Measurements from ENCODE around the gene MMP25.

The MMP25 gene, protein sequence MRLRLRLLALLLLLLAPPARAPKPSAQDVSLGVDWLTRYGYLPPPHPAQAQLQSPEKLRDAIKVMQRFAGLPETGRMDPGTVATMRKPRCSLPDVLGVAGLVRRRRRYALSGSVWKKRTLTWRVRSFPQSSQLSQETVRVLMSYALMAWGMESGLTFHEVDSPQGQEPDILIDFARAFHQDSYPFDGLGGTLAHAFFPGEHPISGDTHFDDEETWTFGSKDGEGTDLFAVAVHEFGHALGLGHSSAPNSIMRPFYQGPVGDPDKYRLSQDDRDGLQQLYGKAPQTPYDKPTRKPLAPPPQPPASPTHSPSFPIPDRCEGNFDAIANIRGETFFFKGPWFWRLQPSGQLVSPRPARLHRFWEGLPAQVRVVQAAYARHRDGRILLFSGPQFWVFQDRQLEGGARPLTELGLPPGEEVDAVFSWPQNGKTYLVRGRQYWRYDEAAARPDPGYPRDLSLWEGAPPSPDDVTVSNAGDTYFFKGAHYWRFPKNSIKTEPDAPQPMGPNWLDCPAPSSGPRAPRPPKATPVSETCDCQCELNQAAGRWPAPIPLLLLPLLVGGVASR

GRCh38 chr16:3045758-3046640 lies at the start of gene MMP25:
TSS of gene MMP25 (plus strand) at chr16:3046561. CDS start at chr16:3046918, 357 bp downstream.
- no peak for DNase-seq (ENCODE audit: low read depth)

DNA sequence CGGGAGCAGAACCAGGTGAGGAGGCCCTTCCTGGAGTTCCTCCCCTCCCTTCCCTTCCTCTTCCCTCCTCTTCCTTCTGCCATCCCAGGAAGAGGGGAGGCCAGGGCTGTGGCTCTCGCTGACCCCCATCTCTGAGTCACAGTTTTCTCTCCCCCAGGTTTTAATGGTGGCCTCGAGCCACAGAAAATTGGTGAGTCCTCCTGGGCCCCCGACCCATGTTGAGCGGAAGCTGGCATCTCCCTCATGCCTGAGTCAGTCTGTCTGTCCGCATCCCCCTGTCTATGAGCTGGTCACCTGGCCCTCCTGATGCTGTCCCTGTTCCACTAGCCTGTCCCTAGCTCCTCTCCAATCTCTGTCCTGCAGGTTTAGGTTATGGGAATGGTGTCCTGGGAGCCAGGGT lies 46.4 kb upstream of the MMP25 start:
- DNase-seq (ENCODE audit: low read depth), result no peak

- no peak for DNase-seq (ENCODE audit: low read depth)
These were observed 45.8 kb upstream of the MMP25 start for GRCh38 chr16:3000540-3000939.

- DNase-seq (ENCODE audit: low read depth), result no peak
These were observed 45.0 kb upstream of the MMP25 start for GRCh38 chr16:3001316-3001715.

DNA sequence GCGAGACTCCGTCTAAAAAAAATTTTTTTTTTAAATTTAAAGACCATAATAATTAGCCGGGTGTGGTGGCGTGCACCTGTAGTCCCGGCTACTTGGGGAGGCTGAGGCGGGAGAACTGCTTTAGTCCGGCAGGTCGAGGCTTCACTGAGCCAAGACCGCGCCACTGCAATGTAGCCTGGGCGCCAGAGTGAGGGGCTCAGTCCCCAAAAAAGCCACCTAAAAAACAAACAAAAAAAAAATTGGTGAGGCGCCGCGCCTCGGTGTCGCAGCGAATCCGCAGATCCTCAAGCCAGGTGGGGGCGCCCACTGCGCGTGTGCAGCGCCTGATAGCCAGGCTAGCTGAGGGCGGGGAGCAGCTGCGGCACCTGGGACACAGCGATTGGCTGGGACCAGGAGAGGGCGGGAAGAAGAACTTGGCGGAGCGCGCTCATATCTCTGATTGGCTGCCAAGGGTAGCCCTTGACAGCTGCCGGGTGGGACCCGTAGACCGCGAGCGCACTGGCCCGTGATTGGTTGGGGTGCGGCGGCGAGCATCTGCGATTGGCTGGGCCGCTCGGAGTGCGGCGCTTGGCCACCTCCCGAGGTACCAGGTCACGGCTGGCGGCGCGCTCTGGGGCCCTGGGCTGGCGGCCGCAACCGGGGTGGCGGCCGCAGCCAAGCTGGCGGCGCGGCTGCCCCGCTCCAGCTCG lies 42.6 kb upstream of the MMP25 start:
- peak; percentile 89 for DNase-seq (ENCODE audit: low read depth)

- DNase-seq (ENCODE audit: low read depth), result no peak
These were observed 42.0 kb upstream of the MMP25 start for GRCh38 chr16:3004319-3004718.

GRCh38 chr16:3004781-3005284 lies 41.5 kb upstream of the MMP25 start:
- DNase-seq (ENCODE audit: low read depth), result no peak

- no peak for DNase-seq (ENCODE audit: low read depth)
These were observed 39.1 kb upstream of the MMP25 start for GRCh38 chr16:3007059-3007956.

DNA sequence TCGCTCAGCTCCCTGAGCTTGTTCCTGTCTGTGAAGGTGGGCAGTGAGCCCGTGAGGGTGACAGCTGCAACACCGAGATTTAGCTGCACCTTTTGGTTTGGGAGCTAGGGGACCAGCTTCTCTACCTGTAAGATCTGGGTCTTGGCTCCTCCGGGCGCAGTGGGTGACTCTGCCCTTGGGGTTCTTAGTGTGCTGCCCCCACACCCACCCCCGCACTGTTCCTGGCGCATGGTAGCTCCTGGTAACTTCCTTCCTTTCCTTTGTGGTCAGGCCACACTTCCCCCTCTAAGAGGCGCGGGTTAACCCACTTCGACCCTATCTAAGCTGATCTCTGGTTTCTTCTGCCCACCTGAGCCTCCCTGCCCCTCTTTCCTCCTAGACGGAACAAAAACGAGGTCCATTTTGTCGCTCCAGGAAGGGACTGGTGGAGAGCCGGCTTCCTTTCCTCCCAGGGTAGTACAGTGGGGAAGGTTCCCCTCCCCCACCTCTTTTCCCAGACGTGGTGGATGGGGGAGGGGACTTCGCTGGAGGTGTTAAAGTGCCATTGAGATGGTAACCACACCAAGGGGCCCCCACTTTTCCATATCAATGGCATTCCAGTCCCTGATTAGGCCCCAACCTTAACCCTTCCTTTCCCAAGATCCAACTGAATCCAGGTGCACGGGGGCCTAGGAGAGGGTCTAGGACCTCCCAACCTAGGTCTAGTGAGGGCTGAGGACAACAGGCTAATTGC lies 38.2 kb upstream of the MMP25 start:
- DNase-seq (ENCODE audit: low read depth), result no peak

DNA sequence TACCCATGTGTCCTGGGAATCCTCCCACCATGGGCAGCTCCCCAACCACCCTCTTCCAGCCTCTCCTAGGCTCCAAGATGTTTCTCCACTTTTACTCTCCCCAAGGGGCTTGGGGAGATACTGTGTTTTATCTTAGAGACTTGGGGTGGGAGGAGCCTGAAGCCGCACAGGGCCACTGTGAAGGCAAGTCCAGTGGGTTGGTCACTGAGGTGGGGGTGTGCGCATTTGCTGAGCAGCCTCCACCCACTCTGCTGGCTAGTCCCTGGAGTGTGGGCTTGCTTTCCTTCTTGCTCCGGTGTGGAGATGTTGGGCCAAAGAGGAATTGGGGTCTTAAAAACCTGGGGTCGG lies 37.7 kb upstream of the MMP25 start:
- DNase-seq (ENCODE audit: low read depth), result no peak

DNA sequence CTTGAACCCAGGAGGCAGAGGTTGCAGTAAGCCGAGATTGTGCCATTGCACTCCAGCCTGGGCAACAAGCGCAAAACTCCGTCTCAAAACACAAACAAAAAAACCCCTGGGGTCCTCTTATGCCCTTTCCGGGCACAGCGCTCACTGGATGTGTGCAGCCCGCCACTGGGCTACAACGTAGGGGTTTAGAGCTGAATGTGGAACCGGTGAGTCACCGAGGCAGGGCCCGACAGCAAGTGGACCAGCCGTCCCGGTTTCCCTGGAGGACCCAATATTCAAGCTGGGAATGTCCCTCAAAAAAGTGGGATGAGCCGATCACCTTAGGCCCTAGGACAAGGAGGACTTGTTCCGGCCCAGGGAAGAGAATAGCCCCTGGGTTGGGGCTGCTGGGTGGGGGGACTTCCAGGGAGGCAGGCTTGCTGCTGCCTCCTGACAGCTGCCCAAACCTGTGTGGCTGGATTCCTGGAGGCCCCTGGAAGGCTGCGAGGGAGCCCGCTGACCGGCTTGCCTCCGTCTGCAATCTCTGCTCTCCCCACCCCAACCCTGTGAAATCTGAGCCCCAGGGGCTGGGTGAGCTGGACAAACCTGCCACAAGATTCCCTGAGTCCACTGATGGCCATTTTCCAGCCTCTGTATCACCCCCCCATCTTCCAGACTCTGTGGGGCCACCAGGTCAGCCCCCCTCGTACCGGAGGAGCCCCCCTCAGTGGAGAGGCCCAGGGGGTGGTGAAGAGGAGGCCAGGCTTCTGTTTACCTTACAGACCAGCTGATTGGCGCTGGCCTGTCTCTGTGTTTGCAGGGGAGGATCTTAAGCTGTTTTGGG lies 36.6 kb upstream of the MMP25 start:
- no peak for DNase-seq (ENCODE audit: low read depth)

- no peak for DNase-seq (ENCODE audit: low read depth)
These were observed 35.9 kb upstream of the MMP25 start for GRCh38 chr16:3010510-3010909.

- DNase-seq (ENCODE audit: low read depth), result no peak
These were observed 34.1 kb upstream of the MMP25 start for GRCh38 chr16:3012246-3012645.

DNA sequence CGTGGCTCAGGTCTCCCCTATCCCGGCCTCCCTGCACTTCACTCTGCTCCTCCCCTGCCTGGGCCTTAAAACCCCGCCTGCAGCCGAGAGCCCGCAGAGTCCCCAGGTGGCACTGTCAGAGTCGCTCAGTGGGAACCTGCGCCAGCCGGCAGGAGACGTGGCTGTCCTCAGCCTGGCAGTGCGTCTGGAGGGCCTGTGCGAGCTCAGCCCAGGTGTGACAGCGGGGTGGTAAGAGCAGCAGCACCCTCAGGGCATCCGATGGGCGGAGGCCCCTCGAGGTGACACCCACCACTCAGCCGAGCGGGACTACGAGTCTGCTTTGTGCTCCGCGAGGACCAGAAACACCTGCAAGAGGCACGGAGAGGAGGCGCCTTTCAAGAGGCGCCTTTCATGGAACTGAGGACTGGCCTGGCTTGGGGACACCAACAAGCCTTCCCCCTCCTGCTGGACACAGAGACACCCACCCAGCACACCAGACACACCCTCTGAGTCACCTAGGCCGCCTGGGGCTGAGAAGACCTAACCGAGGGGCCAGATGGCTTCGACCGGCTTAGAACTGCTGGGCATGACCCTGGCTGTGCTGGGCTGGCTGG lies 33.4 kb upstream of the MMP25 start, which contains the start of gene CLDN9:
CLDN9 (plus strand) TSS at position 96 of the 593 bp plus-strand sequence; CDS start at position 536, 440 bp downstream.
- DNase-seq (ENCODE audit: low read depth), result no peak

DNA sequence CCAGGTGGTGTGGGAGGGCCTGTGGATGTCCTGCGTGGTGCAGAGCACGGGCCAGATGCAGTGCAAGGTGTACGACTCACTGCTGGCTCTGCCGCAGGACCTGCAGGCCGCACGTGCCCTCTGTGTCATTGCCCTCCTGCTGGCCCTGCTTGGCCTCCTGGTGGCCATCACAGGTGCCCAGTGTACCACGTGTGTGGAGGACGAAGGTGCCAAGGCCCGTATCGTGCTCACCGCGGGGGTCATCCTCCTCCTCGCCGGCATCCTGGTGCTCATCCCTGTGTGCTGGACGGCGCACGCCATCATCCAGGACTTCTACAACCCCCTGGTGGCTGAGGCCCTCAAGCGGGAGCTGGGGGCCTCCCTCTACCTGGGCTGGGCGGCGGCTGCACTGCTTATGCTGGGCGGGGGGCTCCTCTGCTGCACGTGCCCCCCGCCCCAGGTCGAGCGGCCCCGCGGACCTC lies 32.8 kb upstream of the MMP25 start:
- no peak for DNase-seq (ENCODE audit: low read depth)

GRCh38 chr16:3013998-3014690 lies 32.2 kb upstream of the MMP25 start:
- DNase-seq (ENCODE audit: low read depth), result no peak

DNA sequence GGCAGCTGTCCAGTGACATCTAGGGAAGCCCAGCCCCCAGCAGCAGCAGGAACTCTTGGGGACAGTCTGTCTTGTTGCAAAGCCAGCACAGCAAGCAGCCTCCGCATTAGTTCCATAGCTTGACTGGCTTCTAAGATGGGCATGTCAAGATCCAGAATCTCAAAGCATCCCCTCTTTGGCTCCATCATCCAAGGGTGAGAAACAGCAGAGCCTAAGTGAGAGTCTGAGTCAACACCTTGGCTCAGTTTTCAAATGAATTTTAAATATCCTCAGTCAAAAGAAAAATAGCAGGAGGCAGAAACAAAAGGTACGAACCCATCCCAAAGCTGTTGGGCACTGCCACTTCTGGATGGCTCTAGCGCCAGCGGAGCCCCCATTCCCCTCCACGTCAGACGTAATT lies 31.4 kb upstream of the MMP25 start:
- DNase-seq (ENCODE audit: low read depth), result no peak

DNA sequence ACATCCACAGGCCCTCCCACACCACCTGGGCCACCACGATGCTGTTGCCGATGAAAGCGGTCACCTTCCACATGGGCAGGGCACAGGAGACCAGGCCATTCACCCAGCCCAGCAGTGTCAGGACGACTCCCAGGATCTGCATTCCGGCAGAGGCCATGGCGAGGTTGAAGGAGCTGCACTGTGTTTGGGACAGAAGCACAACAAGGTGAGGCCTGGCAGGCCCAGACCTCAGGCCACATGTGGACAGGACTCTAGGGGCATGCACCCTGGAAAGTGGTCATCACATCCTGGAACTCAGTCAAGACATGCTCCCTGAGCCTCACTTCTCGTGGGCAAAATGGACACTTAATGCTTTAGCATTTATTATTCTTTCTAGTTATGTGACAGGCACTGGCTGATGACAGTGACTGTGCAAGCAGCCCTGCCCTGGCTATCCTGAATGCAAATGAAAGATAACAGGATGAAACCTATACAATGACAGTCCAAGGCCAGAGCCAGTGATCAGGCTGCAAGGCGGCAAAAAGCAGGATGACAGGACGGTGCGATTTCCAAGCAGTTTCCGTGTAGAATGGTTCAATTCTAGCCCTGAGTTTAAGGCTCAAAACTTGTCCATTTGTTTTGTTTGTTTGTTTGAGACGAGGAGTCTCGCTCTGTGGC lies 30.4 kb upstream of the MMP25 start:
- DNase-seq (ENCODE audit: low read depth), result no peak

All from stimulated activated CD8-positive, alpha-beta memory T cell treated with anti-CD3 and anti-CD28 coated beads, Interleukin-12 subunit alpha, Interleukin-12 subunit beta, amount 100 ng/mL, for 4 hours (primary cell).